NCI-H526 (cell line): ENCODE data around the gene FOSL1.
A peak's percentile ranks its signal among the peaks of the same experiment; 100 is the strongest.

Experiments used
- DNase-seq, 2 experiments: peaks; one replicate each; lab custom pipeline; 2025; lab: John Stamatoyannopoulos, UW

Gene FOSL1

GRCh38 chr11:65919573-65920371 lies 19.6 kb upstream of the FOSL1 start:
- DNase-seq = peak; percentile 25 to 64

GRCh38 chr11:65919141-65919572 lies 19.0 kb upstream of the FOSL1 start, which contains the start of gene DRAP1:
Gene DRAP1, plus strand, starts transcription at chr11:65919426. Its CDS starts 76 bp downstream, at chr11:65919502.
- peak; percentile 94 to 100 for DNase-seq

GRCh38 chr11:65918211-65919140 lies 18.3 kb upstream of the FOSL1 start, which contains the start of gene C11orf68:
Gene C11orf68, minus strand, starts transcription at chr11:65919062. Its CDS starts 31 bp downstream, at chr11:65919031.
- DNase-seq = peak; percentile 18 to 74

- DNase-seq = no peak
These were observed 17.4 kb upstream of the FOSL1 start for GRCh38 chr11:65917434-65918210.

GRCh38 chr11:65917077-65917433 lies 16.9 kb upstream of the FOSL1 start:
- DNase-seq = no peak

GRCh38 chr11:65916391-65916790 lies 16.2 kb upstream of the FOSL1 start:
- DNase-seq = no peak

GRCh38 chr11:65915821-65916251 lies 15.6 kb upstream of the FOSL1 start:
- no peak for DNase-seq

- no peak for DNase-seq
These were observed 15.1 kb upstream of the FOSL1 start for GRCh38 chr11:65915101-65915820.

- DNase-seq = no peak
These were observed 12.7 kb upstream of the FOSL1 start for GRCh38 chr11:65912845-65913244.

GRCh38 chr11:65911682-65912568 lies 11.7 kb upstream of the FOSL1 start:
- peak; percentile 37 to 72 for DNase-seq

GRCh38 chr11:65907878-65908277 lies 7.7 kb upstream of the FOSL1 start:
- no peak for DNase-seq

- no peak for DNase-seq
These were observed 6.4 kb upstream of the FOSL1 start for GRCh38 chr11:65906602-65907001.

GRCh38 chr11:65903715-65904114 lies 3.5 kb upstream of the FOSL1 start:
- DNase-seq = no peak

- DNase-seq = no peak
These were observed 2.9 kb upstream of the FOSL1 start for GRCh38 chr11:65903068-65903481.

- no peak for DNase-seq
These were observed 652 bp upstream of the FOSL1 start for GRCh38 chr11:65900899-65901180.

- DNase-seq = no peak
These were observed 648 bp downstream of the FOSL1 start for GRCh38 chr11:65899356-65900124.

- DNase-seq = no peak
These were observed 1.4 kb downstream of the FOSL1 start for GRCh38 chr11:65898656-65899355.

- no peak for DNase-seq
These were observed 3.1 kb downstream of the FOSL1 start for GRCh38 chr11:65897020-65897471.
